Measurements from ENCODE around the gene MICALL2.

The MICALL2 gene

DNA sequence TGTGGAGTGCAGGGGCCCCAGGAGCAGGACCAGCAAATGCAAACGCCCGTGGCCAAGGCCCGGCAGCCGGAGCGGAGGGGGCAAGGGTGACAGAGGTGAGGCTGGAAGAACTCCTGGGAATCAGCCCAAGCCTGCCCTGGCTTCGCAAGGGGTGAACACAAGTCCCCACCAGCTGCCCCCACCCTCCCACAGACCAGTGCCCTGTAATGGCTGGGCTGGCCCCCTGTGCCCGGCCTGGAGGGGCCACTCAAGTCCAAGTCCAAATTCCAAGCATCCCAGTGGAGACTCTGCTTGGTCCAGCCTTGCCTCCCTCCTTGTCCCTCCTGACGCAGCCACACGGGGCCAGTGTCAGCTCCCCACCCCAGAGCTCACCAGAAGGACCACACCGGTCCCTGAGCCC is 28.0 kb downstream of the MICALL2 start:
- H3K27ac ChIP-seq, result no peak overlapping the region
- H3K36me3 ChIP-seq, result peaks cover 4% of the 10 kb centered on the region
- no peaks in the 10 kb centered on the region for H3K9me3 ChIP-seq
- H3K4me3 ChIP-seq (ENCODE audit: low read depth in 1 of 2, low read length in 1 of 2), result no peak overlapping the region
- no peaks in the 10 kb centered on the region for H3K27me3 ChIP-seq
- TF ChIP-seq, protein P1, sequence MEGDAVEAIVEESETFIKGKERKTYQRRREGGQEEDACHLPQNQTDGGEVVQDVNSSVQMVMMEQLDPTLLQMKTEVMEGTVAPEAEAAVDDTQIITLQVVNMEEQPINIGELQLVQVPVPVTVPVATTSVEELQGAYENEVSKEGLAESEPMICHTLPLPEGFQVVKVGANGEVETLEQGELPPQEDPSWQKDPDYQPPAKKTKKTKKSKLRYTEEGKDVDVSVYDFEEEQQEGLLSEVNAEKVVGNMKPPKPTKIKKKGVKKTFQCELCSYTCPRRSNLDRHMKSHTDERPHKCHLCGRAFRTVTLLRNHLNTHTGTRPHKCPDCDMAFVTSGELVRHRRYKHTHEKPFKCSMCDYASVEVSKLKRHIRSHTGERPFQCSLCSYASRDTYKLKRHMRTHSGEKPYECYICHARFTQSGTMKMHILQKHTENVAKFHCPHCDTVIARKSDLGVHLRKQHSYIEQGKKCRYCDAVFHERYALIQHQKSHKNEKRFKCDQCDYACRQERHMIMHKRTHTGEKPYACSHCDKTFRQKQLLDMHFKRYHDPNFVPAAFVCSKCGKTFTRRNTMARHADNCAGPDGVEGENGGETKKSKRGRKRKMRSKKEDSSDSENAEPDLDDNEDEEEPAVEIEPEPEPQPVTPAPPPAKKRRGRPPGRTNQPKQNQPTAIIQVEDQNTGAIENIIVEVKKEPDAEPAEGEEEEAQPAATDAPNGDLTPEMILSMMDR (IDR thresholded peaks at IDR 0.05), result no peak
- peaks cover 0 to 4% of the 10 kb centered on the region in 2 experiments for H3K4me1 ChIP-seq (ENCODE audit: control insufficient read depth in 1 of 2, insufficient read depth in 1 of 2, low read depth in 1 of 2, low read length in 1 of 2)

DNA sequence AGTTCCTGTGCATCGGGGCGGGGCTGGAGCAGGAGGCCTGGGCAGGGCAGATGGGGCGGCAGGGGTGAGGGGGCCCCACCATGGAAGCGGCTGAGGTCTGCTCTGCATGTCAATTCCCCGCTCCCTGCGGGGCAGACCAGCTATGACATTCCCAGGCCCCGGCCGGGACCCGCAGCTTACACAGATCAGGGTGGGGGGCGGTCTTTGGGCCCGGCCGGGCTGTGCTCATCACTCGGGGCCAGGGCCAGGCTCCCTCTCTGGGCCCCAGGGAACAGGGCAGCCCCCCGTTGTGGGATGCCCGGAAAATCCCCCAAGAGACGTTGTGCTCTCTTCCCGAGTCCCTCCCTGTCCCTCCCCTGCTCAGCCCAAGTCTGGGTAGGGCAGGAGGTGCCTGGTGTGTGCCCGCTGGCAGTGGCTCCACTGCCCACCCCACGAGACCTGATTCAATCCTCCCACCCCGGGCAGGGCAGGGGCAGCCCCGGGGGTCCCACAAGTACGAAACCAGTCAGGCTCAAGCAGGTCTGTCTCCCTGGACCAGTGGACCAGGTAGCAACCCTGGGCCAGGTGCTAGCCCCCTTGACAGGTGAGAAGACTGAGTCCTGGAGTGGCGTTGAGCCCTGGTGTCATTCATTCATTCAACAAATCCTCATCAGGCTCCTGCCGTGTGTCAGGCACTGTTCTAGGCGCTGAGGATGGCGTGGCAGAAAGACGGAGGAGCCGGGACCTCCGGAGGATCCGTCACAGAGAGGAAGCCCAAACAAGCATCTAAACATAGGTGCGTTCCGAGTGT is 29.0 kb downstream of the MICALL2 start:
- Histone ChIP-seq H3K4me3 (ENCODE audit: low read depth in 1 of 2, low read length in 1 of 2) (no peak overlapping the region), H3K9me3 (no peaks in the 10 kb centered on the region), H3K36me3 (peaks cover under 1% of the 10 kb centered on the region), H3K27ac (no peak overlapping the region), H3K4me1 (ENCODE audit: control insufficient read depth in 1 of 2, insufficient read depth in 1 of 2, low read depth in 1 of 2, low read length in 1 of 2) (peaks cover 0 to 4% of the 10 kb centered on the region in 2 experiments), H3K27me3 (no peaks in the 10 kb centered on the region)
- TF ChIP-seq, protein P1 (IDR thresholded peaks at IDR 0.05), result no peak

DNA sequence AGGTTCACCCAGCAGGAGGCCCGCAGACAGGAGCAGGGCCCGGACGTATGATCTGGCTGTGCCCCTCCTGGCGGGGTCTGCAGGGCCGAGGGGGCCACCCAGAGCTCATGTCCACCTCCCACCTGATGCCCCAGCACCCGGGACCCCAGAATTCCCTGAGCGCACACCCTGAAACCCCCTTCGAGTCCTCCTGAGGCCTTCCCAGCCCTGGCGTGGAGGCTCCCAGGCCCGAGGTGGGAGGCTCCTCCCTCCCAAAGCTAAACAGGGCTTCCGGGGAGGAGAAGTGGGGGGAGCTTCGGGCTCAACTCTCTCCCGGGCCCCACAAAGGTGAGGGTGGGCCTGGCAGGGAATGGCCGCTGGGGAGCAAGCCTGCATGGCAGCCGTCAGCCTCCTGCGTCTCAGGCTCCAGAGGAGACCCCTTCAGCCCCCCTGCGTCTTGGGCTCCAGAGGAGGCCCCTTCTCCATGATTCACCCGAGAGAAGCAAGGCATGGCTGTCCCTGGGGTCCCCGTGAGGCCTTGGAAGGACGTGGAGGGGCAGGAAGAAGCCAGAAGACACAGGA is 30.2 kb downstream of the MICALL2 start:
- TF ChIP-seq, protein P1 (IDR thresholded peaks at IDR 0.05), result no peak
- Histone ChIP-seq H3K9me3 (no peaks in the 10 kb centered on the region), H3K27me3 (peaks cover 4% of the 10 kb centered on the region), H3K4me1 (ENCODE audit: control insufficient read depth in 1 of 2, insufficient read depth in 1 of 2, low read depth in 1 of 2, low read length in 1 of 2) (peaks cover 0 to 4% of the 10 kb centered on the region in 2 experiments), H3K36me3 (no peaks in the 10 kb centered on the region), H3K27ac (no peak overlapping the region), H3K4me3 (ENCODE audit: low read depth in 1 of 2, low read length in 1 of 2) (no peak overlapping the region)

DNA sequence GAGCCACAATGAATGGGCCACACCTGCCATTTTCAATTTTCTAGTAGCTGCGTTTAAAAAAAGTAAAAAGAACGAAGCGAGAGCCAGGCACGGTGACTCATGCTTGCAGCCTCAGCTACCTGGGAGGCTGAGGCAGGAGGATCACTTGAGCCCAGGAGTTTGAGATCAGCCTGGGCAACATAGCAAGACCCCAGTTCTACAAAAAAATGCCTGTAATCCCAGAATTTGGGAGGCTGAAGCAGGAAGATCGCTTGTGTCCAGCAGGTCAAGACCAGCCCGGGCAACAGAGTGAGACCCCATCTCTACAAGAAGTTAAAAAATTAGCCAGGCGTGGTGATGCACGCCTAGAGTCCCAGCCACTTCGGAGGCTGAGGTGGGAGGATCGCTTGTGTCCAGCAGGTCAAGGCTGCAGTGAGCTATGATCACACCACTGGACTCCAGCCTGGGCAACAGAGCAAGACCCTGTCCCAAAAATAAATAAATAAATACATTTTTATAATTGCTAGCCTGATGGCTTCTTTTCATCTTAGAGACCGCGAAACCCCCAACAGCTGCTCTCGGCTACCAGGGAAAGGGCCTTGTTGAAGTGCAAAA is 32.1 kb downstream of the MICALL2 start:
- no peaks in the 10 kb centered on the region for H3K9me3 ChIP-seq
- peaks cover 23% of the 10 kb centered on the region for H3K27me3 ChIP-seq
- no peaks in the 10 kb centered on the region for H3K4me1 ChIP-seq (ENCODE audit: control insufficient read depth in 1 of 2, insufficient read depth in 1 of 2, low read depth in 1 of 2, low read length in 1 of 2)
- H3K36me3 ChIP-seq, result no peaks in the 10 kb centered on the region
- H3K27ac ChIP-seq, result no peak overlapping the region
- H3K4me3 ChIP-seq (ENCODE audit: low read depth in 1 of 2, low read length in 1 of 2), result no peak overlapping the region
- TF ChIP-seq, protein P1 (IDR thresholded peaks at IDR 0.05), result no peak

DNA sequence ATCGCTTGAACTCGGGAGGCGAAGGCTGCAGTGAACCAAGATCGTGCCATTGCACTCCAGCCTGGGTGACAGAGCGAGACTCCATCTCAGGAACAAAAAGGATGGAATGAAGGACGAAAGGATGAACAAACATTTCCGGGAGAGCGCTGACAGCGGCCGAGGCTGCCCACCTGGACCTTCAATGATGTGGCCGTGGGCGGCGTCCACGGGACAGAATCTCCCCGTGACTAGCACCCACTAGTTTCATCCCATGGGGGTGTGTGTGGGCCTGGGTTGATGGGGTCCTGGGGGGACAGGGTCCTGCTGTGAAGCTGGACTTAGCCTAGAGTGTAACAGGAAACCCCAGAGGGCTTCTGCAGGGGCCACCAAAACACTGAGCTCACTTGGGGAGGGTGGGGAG is 32.8 kb downstream of the MICALL2 start:
- Histone ChIP-seq H3K4me3 (ENCODE audit: low read depth in 1 of 2, low read length in 1 of 2) (no peak overlapping the region), H3K36me3 (no peaks in the 10 kb centered on the region), H3K4me1 (ENCODE audit: control insufficient read depth in 1 of 2, insufficient read depth in 1 of 2, low read depth in 1 of 2, low read length in 1 of 2) (no peaks in the 10 kb centered on the region), H3K27ac (no peak overlapping the region), H3K9me3 (no peaks in the 10 kb centered on the region), H3K27me3 (peaks cover 30% of the 10 kb centered on the region)
- TF ChIP-seq, protein P1 (IDR thresholded peaks at IDR 0.05), result no peak
